Hematopoietic multipotent progenitor cell treated with erythropoietin and hydrocortisone succinate and interleukin-3 and kit ligand, for 6 days (in vitro differentiated cells): Measurements from ENCODE around the gene GLI2.

Source experiments
- DNase-seq: peaks from one replicate; pipeline ENCODE4 v3.0.0-alpha.2; 2015

The GLI2 gene

GRCh38 chr2:120738786-120739437 is 3.2 kb downstream of the GLI2 start:
- DNase-seq = no peak

- DNase-seq = no peak
Measured at GRCh38 chr2:120739438-120740090, 3.9 kb downstream of the GLI2 start.

- no peak for DNase-seq
Measured at GRCh38 chr2:120740375-120740764, 4.7 kb downstream of the GLI2 start.

- no peak for DNase-seq
Measured at GRCh38 chr2:120740765-120741524, 5.3 kb downstream of the GLI2 start.

- no peak for DNase-seq
Measured at GRCh38 chr2:120741571-120742561, 6.2 kb downstream of the GLI2 start.

GRCh38 chr2:120743657-120744056 is 8.0 kb downstream of the GLI2 start:
- DNase-seq = no peak

GRCh38 chr2:120744817-120745216 is 9.1 kb downstream of the GLI2 start:
- no peak for DNase-seq

GRCh38 chr2:120745420-120746111 is 9.9 kb downstream of the GLI2 start:
- no peak for DNase-seq

- DNase-seq = no peak
Measured at GRCh38 chr2:120746144-120746543, 10.5 kb downstream of the GLI2 start.

GRCh38 chr2:120747281-120747680 is 11.6 kb downstream of the GLI2 start:
- no peak for DNase-seq

- no peak for DNase-seq
Measured at GRCh38 chr2:120747706-120748105, 12.0 kb downstream of the GLI2 start.

- DNase-seq = no peak
Measured at GRCh38 chr2:120748310-120748709, 12.6 kb downstream of the GLI2 start.

GRCh38 chr2:120748741-120749140 is 13.1 kb downstream of the GLI2 start:
- DNase-seq = no peak

GRCh38 chr2:120749506-120750431 is 14.1 kb downstream of the GLI2 start:
- DNase-seq = no peak

GRCh38 chr2:120750488-120751210 is 15.0 kb downstream of the GLI2 start:
- DNase-seq = no peak

GRCh38 chr2:120751553-120751952 is 15.9 kb downstream of the GLI2 start:
- no peak for DNase-seq

GRCh38 chr2:120754067-120754960 is 18.6 kb downstream of the GLI2 start:
- no peak for DNase-seq

- DNase-seq = no peak
Measured at GRCh38 chr2:120758181-120759144, 22.8 kb downstream of the GLI2 start.
